Effector CD8-positive, alpha-beta T cell (primary cell): ENCODE data around the gene FBXO38.

Source experiments
- DNase-seq: peaks from one replicate; lab custom pipeline; 2025; lab: John Stamatoyannopoulos, UW

The FBXO38 gene

DNA sequence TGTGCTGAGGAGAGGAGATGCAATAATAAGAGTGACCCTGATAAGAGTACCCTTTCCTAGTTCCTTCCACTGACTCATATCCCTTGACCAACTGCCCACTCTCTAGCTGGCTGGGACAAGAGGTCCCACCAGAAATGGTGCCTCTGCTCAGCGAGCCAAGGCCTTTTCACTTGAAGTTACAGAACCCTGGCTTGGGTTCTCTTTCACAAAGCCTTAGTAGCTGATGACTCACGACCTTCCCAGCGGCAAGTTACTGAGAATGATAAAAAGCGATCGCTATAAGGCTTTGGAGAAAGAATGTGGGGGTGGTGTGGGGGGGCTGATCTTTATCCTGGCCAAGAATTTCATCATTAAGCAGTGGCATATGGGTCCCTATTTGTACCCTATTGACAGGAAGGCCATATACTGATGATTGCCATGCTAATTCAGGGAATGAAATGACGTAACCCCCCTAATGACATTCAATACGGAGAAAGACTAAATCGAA lies 90.3 kb downstream of the FBXO38 start:
- no peak for DNase-seq

DNA sequence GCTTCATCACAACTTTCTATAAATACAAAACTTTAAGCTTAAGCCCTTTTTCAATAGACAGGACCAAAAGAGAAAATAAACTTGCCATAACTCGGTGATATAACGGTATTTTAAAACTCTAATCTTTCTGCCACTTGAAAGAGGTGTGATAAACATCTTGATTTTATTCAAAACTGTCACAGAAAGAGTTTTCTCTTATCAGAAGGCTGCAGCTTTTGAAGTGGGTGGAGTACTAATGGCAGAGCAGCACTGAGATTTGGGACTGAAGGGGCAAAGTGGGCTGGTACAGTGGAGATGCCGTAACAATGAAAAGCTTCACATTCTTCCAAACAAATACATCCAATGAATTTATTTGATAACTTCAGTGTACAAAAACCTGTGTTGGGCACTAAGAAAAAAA lies 92.5 kb downstream of the FBXO38 start:
- DNase-seq: no peak

DNA sequence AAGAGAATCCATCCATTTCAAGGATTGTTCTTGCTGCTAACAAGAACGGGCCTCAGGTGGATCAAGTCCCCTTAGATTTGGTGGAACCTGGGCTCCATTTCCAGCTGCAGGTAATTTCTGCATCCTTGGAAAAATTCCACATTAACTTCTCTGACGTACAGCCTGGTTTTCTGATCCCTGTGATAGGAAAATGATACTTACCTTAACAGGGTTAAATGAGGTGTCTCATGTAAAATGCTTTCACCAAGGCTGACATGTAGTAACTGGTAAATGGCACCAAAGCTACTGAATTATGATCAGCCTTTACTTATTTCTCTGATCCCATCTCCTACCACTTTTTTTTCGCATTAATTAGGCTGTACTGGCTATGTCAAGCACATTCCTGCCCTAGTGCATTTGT lies 93.7 kb downstream of the FBXO38 start:
- DNase-seq: no peak

DNA sequence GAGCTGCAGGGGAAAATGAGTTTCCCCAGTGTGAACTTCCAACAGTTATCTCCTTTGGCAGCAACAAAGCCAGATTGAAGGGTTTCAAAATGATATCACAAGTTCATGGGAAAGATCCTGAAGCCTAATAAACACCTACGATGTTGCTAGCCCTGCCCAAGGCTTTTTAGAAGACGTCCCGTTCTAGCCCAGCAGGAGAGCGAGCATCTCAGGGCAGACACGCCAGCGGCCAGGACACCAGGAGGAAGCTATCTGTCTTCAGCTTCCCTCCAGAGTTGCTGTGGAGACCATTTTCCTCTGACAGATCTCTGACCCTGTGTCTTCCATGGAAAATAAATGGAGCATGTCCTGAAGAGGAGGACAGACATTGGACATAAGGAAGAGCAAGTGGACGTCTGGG lies 98.4 kb downstream of the FBXO38 start:
- no peak for DNase-seq

DNA sequence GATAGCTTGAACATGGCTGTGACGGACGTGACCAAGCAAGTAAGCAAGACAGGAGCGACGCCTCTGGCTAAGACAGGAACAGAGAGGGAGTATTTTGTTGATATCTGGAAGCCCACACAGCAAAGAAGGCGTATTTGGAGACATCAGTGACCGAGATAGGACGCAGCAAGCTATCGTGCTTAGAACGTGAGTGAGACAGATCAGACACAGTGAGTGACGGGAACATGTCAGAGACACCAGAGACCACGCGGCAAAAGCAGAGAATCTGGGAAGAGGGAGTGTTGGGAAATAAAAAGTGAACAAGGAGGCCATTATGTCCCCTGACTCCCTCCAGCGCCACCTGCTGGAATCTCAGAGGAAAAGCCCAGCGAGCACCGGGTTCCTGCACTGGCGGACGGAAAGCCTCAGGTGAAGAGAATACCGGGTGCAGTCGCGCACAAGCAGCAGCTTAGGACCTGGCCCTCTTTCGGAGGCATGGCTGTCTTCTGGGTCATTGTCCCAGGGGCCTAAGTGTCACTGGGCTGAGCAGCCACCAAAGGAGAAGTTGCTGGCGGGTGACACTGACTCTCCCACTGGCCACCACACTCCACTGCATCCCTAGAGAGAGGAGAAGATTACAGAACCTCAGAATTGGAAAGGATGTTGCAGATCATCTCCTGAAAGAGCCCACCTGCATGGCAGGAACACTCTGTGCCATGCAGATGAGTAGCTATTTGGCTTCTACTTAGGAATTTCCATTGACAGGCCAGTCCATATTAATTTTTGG lies 99.1 kb downstream of the FBXO38 start:
- peak; percentile 14 for DNase-seq

DNA sequence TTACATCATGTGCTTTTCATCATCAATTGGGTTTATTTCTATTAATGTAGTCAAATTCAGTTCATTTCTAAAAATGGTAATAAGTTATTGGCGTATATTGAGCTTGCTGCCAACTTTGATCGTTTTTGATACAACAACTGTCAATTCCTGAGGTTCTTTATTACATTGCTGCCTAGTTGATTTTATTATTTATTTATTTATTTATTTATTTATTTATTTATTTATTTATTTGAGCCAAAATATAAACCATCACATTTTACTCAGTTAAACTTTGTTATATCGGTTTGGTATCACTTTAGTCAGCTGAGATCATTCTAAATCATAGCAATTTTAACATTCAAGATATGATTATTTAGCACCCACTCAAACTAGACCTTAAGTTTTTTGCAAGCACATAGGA lies 100.0 kb downstream of the FBXO38 start:
- DNase-seq: no peak

DNA sequence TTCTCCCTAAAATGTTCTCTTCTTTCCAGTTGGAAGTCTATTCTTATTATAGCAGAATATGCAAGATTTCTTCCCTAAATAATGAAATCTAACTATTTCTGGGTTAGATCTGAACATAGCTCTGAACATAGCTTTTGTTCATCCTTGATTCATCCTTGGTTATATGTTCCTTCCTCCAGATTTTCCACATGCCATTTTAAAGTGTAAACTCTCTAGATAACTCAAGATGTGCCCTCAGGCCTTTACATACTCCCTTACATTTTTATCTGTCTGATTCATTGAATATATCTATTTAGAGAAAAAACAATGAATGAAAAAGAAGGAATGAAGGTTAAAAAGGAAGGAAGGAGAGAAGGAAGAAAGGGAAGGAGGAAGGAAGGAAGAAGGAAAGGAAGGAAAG lies 100.9 kb downstream of the FBXO38 start:
- DNase-seq: no peak

DNA sequence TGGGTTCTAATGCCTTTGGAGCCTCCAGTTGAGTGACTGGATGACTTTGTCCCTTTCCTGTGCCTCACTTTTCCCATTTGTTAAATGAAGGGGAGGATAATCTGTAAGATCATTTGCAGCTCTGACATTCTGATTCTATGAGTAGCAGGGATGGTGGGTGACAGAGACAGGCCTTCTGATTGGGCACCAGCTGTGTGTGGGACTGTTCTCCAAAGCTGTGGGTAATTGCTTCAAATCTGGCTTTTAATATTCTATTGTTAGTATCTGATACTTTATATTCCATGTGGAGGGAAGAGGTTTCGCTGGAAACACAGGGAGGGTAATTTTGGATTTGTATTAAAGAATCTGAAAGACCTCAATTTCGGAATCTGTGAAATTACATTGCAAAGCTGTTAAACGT lies 102.7 kb downstream of the FBXO38 start:
- DNase-seq: no peak

DNA sequence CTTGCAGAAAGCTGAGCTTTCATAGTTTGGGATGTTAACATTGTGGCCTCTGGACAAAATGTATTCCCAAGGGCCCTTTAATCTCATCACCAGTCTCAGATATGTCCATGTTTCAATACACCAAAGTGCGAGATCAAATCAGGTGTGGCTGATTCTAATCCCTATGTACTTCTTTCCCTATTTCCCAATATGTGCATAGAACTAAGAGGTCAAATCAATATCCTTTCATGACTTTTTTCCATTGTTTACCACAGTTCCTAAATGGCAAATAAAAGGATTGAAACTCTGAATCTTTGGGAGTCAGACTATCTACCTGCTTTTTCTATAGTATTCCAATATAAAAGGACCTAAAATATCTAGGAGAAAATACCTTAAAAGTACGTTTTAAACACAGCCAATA lies 105.0 kb downstream of the FBXO38 start:
- DNase-seq: no peak

DNA sequence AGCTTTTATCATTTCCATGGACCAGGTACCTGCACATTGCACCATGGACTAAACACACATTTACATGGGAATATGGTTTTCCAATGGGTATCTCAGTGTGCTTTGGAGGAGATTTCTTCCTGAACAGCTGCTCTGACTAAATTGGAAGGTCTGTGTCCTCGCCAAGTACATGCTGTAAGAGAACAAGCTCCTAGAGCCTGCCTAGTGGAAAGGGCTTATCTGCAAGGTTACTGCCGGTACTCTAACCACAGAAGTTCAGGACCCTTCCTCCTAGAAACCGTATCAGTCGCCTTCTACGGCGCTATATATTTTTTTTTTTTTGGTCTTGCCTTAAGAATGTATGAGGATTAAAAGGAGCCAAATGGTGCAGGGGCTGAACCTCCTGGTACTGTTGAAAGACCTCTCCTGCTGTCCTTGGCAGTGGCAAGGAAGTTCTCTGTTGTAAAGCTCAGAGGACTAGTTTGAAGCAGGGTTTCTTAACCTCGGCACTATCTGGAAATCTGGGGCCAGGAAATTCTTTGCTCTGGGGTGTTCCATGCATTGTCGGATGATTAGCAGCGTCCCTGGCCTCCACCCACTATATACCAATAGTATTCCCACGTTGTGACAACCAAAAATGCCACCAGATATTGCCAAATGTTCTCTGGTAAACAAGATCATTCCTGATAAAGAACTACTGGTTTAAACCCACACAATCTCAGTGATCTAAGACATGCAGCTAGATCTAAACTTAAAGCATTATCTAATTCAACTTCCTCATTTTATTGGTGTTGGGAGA lies 107.4 kb downstream of the FBXO38 start:
- no peak for DNase-seq

DNA sequence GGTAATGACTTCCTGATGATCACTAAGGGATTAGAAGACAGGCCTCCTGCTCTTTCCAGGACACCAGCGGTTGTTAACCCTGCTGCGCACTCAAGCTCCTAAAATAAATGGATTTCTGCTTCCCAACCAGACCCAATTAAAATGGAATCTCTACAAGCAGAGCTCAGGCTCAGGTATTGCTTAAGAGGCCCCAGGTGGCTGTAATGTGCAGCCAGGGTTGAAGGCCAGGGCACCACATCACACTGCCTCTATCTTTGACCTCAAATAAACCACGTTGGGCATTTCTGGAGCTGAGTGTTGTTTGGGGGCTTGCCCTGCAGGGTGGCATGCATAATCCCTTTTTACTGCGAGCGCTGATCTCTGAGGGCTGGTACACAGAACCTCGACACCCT lies 108.0 kb downstream of the FBXO38 start:
- DNase-seq: no peak

DNA sequence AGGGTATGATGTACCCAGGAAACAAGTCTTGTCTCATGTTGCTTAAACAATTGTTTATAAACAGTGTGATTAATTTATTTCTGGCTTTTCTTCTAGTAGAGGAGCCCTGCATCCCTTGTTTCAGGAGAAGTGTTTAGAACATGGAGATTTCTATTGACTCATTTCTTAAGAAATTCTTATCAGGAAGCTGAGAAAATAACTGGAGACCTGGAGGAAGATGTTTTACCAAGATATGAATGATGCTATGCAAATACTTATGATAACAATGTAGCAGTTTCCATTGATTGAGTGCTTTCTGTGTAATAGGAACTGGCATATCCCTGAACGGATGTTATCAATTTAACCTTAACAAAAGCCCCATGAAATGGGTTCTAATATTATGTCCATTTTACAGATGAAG lies 108.6 kb downstream of the FBXO38 start:
- DNase-seq: no peak
